H7 (cell line): ENCODE results near the gene INAFM1. TPM values are rescaled to one million over a fixed set of nuclear protein-coding genes. Genes with fewer than 3 reads are reported as not detected.

Experiments used
- DNase-seq: peaks from one replicate; pipeline ENCODE4 v3.0.0; 2012
- H3K27me3 ChIP-seq: 2 replicates; pipeline ENCODE4 v1.6.0; 2011; ENCODE audit warnings: mild to moderate bottlenecking, low read length; ENCODE audit not compliant: control insufficient read depth, insufficient read depth
- H3K36me3 ChIP-seq: replicated peaks from 2 replicates; pipeline ENCODE4 v1.5.1; 2011; ENCODE audit warnings: low read length; ENCODE audit not compliant: control insufficient read depth, insufficient read depth
- H3K4me3 ChIP-seq: 2 replicates; pipeline ENCODE4 v1.5.1; 2011; ENCODE audit warnings: low read depth, mild to moderate bottlenecking, control low read depth, low read length, moderate library complexity; ENCODE audit not compliant: insufficient read depth
- total RNA-seq: library from RNA; depleted of rRNA; stranded (reverse); fragments of >200 nt; shearing (Covaris generic); gene quantifications from 2 replicates; pipeline ENCODE4 v1.2.3, GENCODE V29; 2014

The INAFM1 gene
- total RNA-seq, 1 experiment from 2014 or later, result 2.0 TPM

DNA sequence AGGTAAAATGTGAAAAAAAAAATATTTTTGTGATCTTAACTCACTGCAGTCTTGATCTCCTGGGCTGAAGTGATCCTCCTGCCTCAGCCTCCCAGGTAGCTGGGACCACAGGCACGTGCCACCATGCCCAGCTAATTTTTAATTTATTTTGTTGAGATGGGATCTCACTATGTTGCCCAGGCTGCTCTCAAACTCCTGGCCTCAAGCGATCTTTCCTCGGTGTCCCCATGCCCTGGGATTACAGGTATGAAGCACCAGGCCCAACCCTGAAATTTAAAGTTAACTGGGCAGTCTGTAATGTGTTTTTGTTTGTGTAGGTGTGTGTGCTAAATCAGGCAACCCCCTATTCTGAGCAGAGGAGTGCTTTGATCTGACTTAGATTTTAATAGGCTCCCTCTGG lies 31.6 kb downstream of the INAFM1 start:
- Histone ChIP-seq H3K27me3 (no peaks in the 10 kb centered on the region), H3K36me3 (no peaks in the 10 kb centered on the region), H3K4me3 (no peak overlapping the region)
- DNase-seq, result no peak

- no peaks in the 10 kb centered on the region for H3K27me3 ChIP-seq
- H3K36me3 ChIP-seq, result no peaks in the 10 kb centered on the region
- DNase-seq, result no peak
- no peak overlapping the region for H3K4me3 ChIP-seq
Observed at GRCh38 chr19:47309038-47309437, 34.4 kb downstream of the INAFM1 start.

DNA sequence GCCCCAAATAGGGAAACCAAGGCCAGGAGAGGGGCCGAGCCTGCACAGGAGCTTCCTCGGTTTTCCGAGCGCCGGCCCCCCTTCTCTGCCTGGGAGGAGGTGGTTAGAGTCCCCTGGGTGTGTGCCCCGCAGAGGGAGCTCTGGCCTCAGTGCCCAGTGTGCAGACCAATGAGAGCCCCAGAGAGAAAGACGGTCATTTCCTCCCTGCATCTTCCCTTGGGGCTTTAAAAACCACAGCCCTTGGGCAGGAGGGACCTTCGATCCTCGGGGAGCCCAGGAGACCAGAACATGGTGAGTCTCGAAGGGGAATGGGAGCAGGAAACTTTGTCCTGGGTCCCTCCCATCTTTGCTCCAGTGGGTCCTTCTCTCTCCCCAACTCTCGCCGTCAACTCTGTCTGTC lies 34.9 kb downstream of the INAFM1 start, which contains the start of gene C5AR1:
TSS of gene C5AR1 (plus strand) at position 254 of the 400 bp plus-strand sequence. CDS start at position 289, 35 bp downstream.
- no peaks in the 10 kb centered on the region for H3K36me3 ChIP-seq
- no peak within 1 kb of the TSS for H3K4me3 ChIP-seq
- no peaks in the 10 kb centered on the region for H3K27me3 ChIP-seq
- no peak for DNase-seq

DNA sequence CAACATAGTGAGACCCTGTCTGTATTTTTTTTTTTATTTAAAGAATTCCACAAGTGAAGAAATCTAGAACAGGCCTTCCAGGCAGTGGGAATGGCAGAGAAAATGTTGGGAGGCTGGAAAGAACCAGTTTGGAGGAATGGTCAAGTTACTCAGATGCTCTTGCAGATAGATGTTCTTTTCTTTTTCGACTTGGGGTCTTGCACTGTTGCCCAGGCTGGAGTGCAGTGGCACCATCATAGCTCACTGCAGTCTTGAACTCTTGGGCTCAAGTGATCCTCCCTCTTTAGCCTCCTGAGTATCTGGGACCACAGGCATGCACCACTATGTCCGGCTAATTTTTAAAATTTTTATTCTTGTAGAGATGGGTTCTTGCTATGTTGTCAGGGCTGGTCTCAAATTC lies 35.6 kb downstream of the INAFM1 start:
- Histone ChIP-seq H3K36me3 (no peaks in the 10 kb centered on the region), H3K4me3 (no peak overlapping the region), H3K27me3 (no peaks in the 10 kb centered on the region)
- DNase-seq, result no peak

GRCh38 chr19:47310819-47311218 lies 36.1 kb downstream of the INAFM1 start:
- H3K4me3 ChIP-seq, result no peak overlapping the region
- H3K27me3 ChIP-seq, result no peaks in the 10 kb centered on the region
- no peaks in the 10 kb centered on the region for H3K36me3 ChIP-seq
- no peak for DNase-seq

DNA sequence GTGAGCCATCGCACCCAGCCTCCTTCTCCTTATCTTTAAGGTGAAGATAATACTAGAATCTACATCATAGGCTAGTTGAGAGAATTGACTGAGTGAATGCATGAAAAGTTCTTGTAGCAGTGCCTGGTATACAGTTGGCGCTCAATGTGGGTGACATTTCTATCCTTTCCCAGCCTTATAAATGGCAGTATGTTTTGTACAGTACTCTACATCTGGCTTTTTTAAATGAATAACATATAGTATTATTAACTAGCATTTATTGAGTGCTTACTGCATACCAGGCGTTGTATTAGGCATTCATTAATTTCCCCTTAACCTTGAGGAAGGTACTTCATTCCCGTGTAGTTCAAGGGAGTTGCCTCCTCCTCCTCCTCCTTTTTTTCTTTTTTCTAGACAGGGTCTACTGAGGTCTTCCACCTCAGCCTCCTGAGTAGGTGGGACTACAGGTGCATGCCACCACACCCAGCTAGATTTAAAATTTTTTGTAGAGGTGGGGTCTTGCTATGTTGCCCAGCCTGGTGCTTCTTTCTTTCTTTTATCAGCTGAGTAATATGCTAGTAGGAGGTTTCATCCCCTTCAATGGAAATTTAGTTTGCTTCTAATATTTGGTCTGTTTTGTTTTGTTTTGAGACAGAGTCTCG lies 37.8 kb downstream of the INAFM1 start:
- Histone ChIP-seq H3K27me3 (no peaks in the 10 kb centered on the region), H3K4me3 (no peak overlapping the region), H3K36me3 (no peaks in the 10 kb centered on the region)
- no peak for DNase-seq

DNA sequence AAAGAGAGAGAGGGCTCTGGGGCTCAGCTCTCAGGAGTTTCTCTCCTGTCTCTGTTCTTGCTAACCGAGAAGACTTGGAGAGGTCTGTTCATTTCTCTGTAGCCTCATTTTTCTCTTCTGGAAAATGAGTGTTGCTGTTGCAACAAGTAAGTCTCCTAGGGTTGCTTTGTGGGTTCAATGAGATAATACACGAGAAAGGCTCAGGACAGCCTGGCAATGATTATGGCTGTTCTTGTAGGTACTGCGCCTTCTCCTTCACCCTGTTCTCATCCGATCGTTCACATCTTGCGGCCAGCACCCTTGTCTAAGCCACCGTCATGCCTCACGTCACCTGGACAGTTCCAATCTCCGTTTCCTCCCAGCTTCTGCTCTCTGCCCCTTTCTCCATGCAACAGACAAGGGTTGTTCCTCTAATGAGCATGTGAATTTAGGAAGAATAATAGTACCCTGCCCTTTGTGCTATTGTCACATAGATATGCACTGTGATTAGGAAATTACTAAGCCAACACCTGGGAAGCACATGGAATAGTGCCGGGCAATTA lies 39.1 kb downstream of the INAFM1 start:
- H3K27me3 ChIP-seq, result no peaks in the 10 kb centered on the region
- H3K4me3 ChIP-seq, result no peak overlapping the region
- H3K36me3 ChIP-seq, result no peaks in the 10 kb centered on the region
- DNase-seq, result no peak

- H3K4me3 ChIP-seq, result no peak overlapping the region
- H3K36me3 ChIP-seq, result no peaks in the 10 kb centered on the region
- H3K27me3 ChIP-seq, result no peaks in the 10 kb centered on the region
- peak; percentile 53 for DNase-seq
Observed at GRCh38 chr19:47315125-47315821, 40.6 kb downstream of the INAFM1 start.

GRCh38 chr19:47316513-47316912 lies 41.8 kb downstream of the INAFM1 start:
- H3K36me3 ChIP-seq, result no peaks in the 10 kb centered on the region
- H3K4me3 ChIP-seq, result no peak overlapping the region
- no peaks in the 10 kb centered on the region for H3K27me3 ChIP-seq
- no peak for DNase-seq

GRCh38 chr19:47319923-47320871 lies 45.5 kb downstream of the INAFM1 start:
- Histone ChIP-seq H3K4me3 (no peak overlapping the region), H3K27me3 (no peaks in the 10 kb centered on the region), H3K36me3 (no peaks in the 10 kb centered on the region)
- no peak for DNase-seq

- no peak for DNase-seq
- H3K4me3 ChIP-seq, result no peak overlapping the region
- H3K36me3 ChIP-seq, result no peaks in the 10 kb centered on the region
- H3K27me3 ChIP-seq, result no peaks in the 10 kb centered on the region
Observed at GRCh38 chr19:47321630-47322029, 46.9 kb downstream of the INAFM1 start.

DNA sequence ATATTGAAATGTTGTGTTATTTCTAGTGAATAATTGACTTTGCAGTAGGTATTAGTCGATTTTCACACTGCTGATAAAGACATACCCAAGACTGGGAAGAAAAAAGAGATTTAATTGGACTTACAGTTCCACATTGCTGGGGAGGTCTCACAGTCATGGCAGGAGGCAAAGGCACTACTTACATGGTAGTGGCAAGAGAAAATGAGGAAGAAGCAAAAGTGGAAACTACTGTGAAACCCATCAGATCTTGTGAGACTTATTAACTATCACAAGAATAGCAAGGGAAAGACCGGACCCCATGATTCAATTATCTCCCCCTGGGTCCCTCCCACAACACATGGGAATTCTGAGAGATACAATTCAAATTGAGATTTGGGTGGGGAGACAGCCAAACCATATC lies 47.4 kb downstream of the INAFM1 start:
- no peak for DNase-seq
- H3K4me3 ChIP-seq, result no peak overlapping the region
- H3K27me3 ChIP-seq, result no peaks in the 10 kb centered on the region
- no peaks in the 10 kb centered on the region for H3K36me3 ChIP-seq

DNA sequence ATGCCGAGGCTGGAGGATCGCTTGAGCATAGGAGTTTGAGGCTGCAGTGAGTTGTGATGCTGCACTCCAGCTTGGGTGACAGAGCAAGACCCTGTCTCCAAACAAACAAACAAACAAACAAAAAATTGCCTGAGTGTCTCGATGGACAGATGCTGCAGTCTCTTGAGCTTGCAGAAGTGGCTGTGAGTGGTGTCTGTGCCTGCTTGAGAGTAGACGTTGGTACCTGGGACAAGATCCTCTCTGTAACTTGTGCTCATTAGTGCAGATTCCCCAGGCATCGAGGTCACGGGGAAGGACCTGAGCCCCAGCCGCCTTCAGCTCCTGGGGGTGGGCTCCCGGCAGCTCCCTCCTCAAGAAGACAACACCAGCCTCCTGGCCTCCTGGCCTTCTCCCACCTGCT lies 48.7 kb downstream of the INAFM1 start:
- DNase-seq, result peak; percentile 47
- H3K36me3 ChIP-seq, result no peaks in the 10 kb centered on the region
- H3K4me3 ChIP-seq, result no peak overlapping the region
- no peaks in the 10 kb centered on the region for H3K27me3 ChIP-seq

GRCh38 chr19:47323872-47324271 lies 49.2 kb downstream of the INAFM1 start:
- Histone ChIP-seq H3K4me3 (no peak overlapping the region), H3K27me3 (no peaks in the 10 kb centered on the region), H3K36me3 (no peaks in the 10 kb centered on the region)
- DNase-seq, result peak; percentile 41
